ENCODE results near the gene CYB561D2. TPM values are rescaled to one million over a fixed set of nuclear protein-coding genes. Genes with fewer than 3 reads are reported as not detected.
"Not testable (repeated sequence)": the region's sequence is repeated elsewhere in the genome, so short reads cannot be mapped to it uniquely, and the experiment has no call there.

Gene CYB561D2
- total and polyA plus RNA-seq, 10 of the 15 experiments (the other 5 are each of a cell fraction or from before 2014, with no cell fraction given): 7.6 to 39.2 (median 18.8) TPM

- H3K27me3 ChIP-seq (replicated peaks in 1 of 2; ENCODE audit: control insufficient read depth in 2 of 2, insufficient read depth in 2 of 2, low read length in 1 of 2); H4K20me1 ChIP-seq (ENCODE audit: control insufficient read depth, insufficient read depth); CTCF ChIA-PET; BruUV-seq (replicated peaks); FAIRE-seq; H3K79me2 ChIP-seq (ENCODE audit: control insufficient read depth, insufficient read depth, low read length); SMC1A ChIA-PET (ENCODE audit: uncharacterized antibody, unreplicated experiment); H3K27ac ChIP-seq (ENCODE audit: control insufficient read depth, insufficient read depth); POLR2A ChIA-PET; intact Hi-C loops (cut with micrococcal nuclease; ENCODE audit: unreplicated experiment); H3K9ac ChIP-seq (ENCODE audit: control insufficient read depth, insufficient read depth, low read length); H3K4me2 ChIP-seq (ENCODE audit: control insufficient read depth, insufficient read depth); H3K4me1 ChIP-seq (ENCODE audit: control insufficient read depth, insufficient read depth, low read length); H3K36me3 ChIP-seq (ENCODE audit: control insufficient read depth in 2 of 2, insufficient read depth in 2 of 2, low read length in 1 of 2); H2AFZ ChIP-seq (ENCODE audit: control insufficient read depth, low read depth, low read length); ATAC-seq; H3K4me3 ChIP-seq; RAD21 ChIA-PET (ENCODE audit: unreplicated experiment); DNase-seq (ENCODE audit: low read depth, low spot score); in situ Hi-C loops (cut with MboI); H3K9me3 ChIP-seq (replicated peaks; ENCODE audit: control insufficient read depth, insufficient read depth, low read length): not testable (repeated sequence)
- 92% methylated on average over 15 of the region's 32 CpGs for WGBS (ENCODE audit: insufficient coverage, insufficient replicate concordance, low lambda C conversion rate, missing lambda C conversion rate)
Observed at GRCh38 chr3:50312041-50312440, 38.6 kb upstream of the CYB561D2 start.

GRCh38 chr3:50314342-50314741 is 36.3 kb upstream of the CYB561D2 start:
- Histone ChIP-seq H4K20me1 (ENCODE audit: control insufficient read depth, insufficient read depth) (no peaks in the 10 kb centered on the region), H3K4me1 (ENCODE audit: control insufficient read depth, insufficient read depth, low read length) (peaks cover 8% of the 10 kb centered on the region), H3K36me3 (ENCODE audit: control insufficient read depth in 2 of 2, insufficient read depth in 2 of 2, low read length in 1 of 2) (peaks cover 0 to 2% of the 10 kb centered on the region in 2 experiments; a peak in 1 of 4 replicates), H3K27me3 (replicated peaks in 1 of 2; ENCODE audit: control insufficient read depth in 2 of 2, insufficient read depth in 2 of 2, low read length in 1 of 2) (no peaks in the 10 kb centered on the region), H3K79me2 (ENCODE audit: control insufficient read depth, insufficient read depth, low read length) (no peaks in the 10 kb centered on the region), H3K27ac (ENCODE audit: control insufficient read depth, insufficient read depth) (no peak overlapping the region), H3K4me2 (ENCODE audit: control insufficient read depth, insufficient read depth) (no peak overlapping the region), H2AFZ (ENCODE audit: control insufficient read depth, low read depth, low read length) (no peak overlapping the region), H3K9me3 (replicated peaks; ENCODE audit: control insufficient read depth, insufficient read depth, low read length) (no peaks in the 10 kb centered on the region), H3K4me3 (no peak overlapping the region), H3K9ac (ENCODE audit: control insufficient read depth, insufficient read depth, low read length) (no peak overlapping the region)
- ATAC-seq (no peak), FAIRE-seq (no peak), DNase-seq (ENCODE audit: low read depth, low spot score) (no peak)
- ChIA-PET RAD21 (ENCODE audit: unreplicated experiment) (no interaction called here), POLR2A (no interaction called here), CTCF (interaction anchor here (1.7 kb wide), 1 partner anchor 10 kb away, joined by 8 read pairs; no protein-coding TSS in a partner anchor), SMC1A (ENCODE audit: uncharacterized antibody, unreplicated experiment) (no interaction called here)
- in situ Hi-C loops (cut with MboI) (no loop called here), intact Hi-C loops (cut with micrococcal nuclease; ENCODE audit: unreplicated experiment) (no loop called here)
- no TSS peak for BruUV-seq (replicated peaks)
- 40% methylated on average over 3 of the region's 3 CpGs for WGBS (ENCODE audit: insufficient coverage, insufficient replicate concordance, low lambda C conversion rate, missing lambda C conversion rate)
- TF ChIP-seq REST (IDR thresholded peaks at IDR 0.05; ENCODE audit: low read depth, low read length) (no peak), CBX3 (IDR thresholded peaks at IDR 0.05; ENCODE audit: borderline replicate concordance, low read depth) (no peak), ESRRA (IDR thresholded peaks at IDR 0.05; ENCODE audit: low read length) (no peak), E4F1 (IDR thresholded peaks at IDR 0.05; ENCODE audit: borderline replicate concordance, partially characterized antibody) (no peak), CEBPZ (IDR thresholded peaks at IDR 0.05; ENCODE audit: low read depth, low read length) (no peak), STAT1 (conservative IDR thresholded peaks at IDR 0.05) (no peak), RCOR1 (conservative IDR thresholded peaks at IDR 0.05; ENCODE audit: low read depth, low read length) (no peak), MYB (IDR thresholded peaks at IDR 0.05; ENCODE audit: borderline replicate concordance, low read depth, low read length) (no peak)

Measured in GM12878 (cell line).